GM23248 (cell line): ENCODE measurements around the gene SMIM24.

Source experiments
- EZH2 ChIP-seq: fragments of 200-600 bp; sonication (generic); IDR thresholded peaks from 2 replicates; pipeline ENCODE4 v1.6.1; 2018; ENCODE audit warnings: antibody characterized with exemption, mild to moderate bottlenecking; ENCODE audit not compliant: insufficient read depth, poor library complexity, severe bottlenecking
- EZH2phosphoT487 ChIP-seq: fragments of 200-600 bp; sonication (generic); IDR thresholded peaks from 2 replicates; pipeline ENCODE4 v1.6.1; 2018; ENCODE audit warnings: antibody characterized with exemption, moderate library complexity, mild to moderate bottlenecking, low read depth; ENCODE audit not compliant: insufficient read depth

GRCh38 chr19:3479177-3479833 lies 1.0 kb downstream of the SMIM24 start:
- no peak for TF ChIP-seq EZH2
- no peak for TF ChIP-seq EZH2phosphoT487
